ENCODE results near the gene COQ2.

DNA sequence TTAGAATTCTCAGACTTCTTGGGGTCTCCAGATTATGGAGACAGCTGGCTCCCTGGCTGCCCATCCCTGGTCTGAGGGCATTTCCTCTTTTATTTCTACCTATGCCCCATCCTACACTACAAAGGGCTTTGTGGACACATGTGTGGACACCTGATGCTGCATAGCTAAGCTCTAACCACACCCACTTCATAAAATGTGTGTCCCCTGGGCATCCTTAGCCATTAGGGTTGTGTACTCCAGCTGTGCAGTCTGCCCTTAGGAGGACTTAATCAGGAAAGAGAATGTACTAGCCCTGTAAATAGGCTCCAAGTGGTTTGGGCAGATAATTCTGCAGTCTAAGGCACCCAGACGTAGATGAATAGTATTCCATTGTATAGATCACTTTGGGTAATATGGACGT is 47.0 kb downstream of the COQ2 start:
- TF ChIP-seq, protein P1, sequence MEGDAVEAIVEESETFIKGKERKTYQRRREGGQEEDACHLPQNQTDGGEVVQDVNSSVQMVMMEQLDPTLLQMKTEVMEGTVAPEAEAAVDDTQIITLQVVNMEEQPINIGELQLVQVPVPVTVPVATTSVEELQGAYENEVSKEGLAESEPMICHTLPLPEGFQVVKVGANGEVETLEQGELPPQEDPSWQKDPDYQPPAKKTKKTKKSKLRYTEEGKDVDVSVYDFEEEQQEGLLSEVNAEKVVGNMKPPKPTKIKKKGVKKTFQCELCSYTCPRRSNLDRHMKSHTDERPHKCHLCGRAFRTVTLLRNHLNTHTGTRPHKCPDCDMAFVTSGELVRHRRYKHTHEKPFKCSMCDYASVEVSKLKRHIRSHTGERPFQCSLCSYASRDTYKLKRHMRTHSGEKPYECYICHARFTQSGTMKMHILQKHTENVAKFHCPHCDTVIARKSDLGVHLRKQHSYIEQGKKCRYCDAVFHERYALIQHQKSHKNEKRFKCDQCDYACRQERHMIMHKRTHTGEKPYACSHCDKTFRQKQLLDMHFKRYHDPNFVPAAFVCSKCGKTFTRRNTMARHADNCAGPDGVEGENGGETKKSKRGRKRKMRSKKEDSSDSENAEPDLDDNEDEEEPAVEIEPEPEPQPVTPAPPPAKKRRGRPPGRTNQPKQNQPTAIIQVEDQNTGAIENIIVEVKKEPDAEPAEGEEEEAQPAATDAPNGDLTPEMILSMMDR (optimal IDR thresholded peaks at IDR 0.05 in 1 of 3, IDR thresholded peaks at IDR 0.05 in 1 of 3, conservative IDR thresholded peaks at IDR 0.05 in 1 of 3; ENCODE audit: extremely low read depth in 1 of 3, insufficient read depth in 2 of 3, low read length in 3 of 3): no peak
- no peak for TF ChIP-seq EZH2 (IDR thresholded peaks at IDR 0.05; ENCODE audit: low read length)
